Mammary epithelial cell (primary cell): ENCODE measurements around the gene PLEK.

Source experiments
- CTCF ChIP-seq, 2 donors: IDR thresholded peaks in 1 of 2; conservative IDR thresholded peaks in 1 of 2; 2 replicates each; pipeline ENCODE4 v1.5.1; 2011 to 2012; ENCODE audit warnings: inconsistent platforms in 2 of 2, low read length in 2 of 2, mild to moderate bottlenecking in 2 of 2, control low read depth in 1 of 2, low read depth in 1 of 2; ENCODE audit not compliant: insufficient read depth in 1 of 2; ENCODE audit errors: extremely low read depth in 1 of 2
- EZH2 ChIP-seq: IDR thresholded peaks from 2 replicates; pipeline ENCODE4 v1.6.1; 2012; ENCODE audit warnings: low read length, inconsistent platforms, borderline replicate concordance

DNA sequence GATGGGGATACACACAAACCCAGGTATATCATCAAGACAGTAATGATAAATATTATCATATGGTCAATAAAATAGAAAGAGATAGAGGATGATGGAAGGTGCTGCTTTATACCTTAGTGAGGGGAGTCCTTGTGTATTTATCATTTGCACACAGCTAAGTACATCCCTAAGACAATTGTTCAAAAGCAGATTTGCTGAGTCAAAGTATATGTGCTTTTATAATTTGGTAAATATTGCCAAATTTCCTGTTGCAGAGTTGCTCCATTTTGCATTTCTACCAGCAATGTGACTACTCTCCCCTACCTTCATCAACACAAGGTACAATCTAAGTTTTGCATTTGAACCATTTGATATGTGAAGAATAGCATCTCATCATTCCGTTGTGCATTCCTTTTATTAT lies 22.6 kb upstream of the PLEK start:
- TF ChIP-seq CTCF (conservative IDR thresholded peaks at IDR 0.05 in 1 of 2, IDR thresholded peaks at IDR 0.05 in 1 of 2; ENCODE audit: extremely low read depth in 1 of 2, insufficient read depth in 1 of 2, low read depth in 1 of 2, low read length in 2 of 2): no peak
- no peak for TF ChIP-seq EZH2
